ENCODE results near the gene CDK6.
"Not testable (repeated sequence)": the region's sequence is repeated elsewhere in the genome, so short reads cannot be mapped to it uniquely, and the experiment has no call there.

The CDK6 gene

GRCh38 chr7:92876836-92877235 lies 40.5 kb upstream of the CDK6 start:
- H3K4me3 ChIP-seq (ENCODE audit: low read depth, low read length) = no peak overlapping the region
- no peak for TF ChIP-seq CTCF (IDR thresholded peaks at IDR 0.05; ENCODE audit: low read depth, low read length, missing control alignments)
- no peak for DNase-seq (ENCODE audit: low read depth)

- TF ChIP-seq CTCF (IDR thresholded peaks at IDR 0.05; ENCODE audit: low read depth, low read length, missing control alignments) = no peak
- DNase-seq (ENCODE audit: low read depth) = no peak
- no peak overlapping the region for H3K4me3 ChIP-seq (ENCODE audit: low read depth, low read length)
Observed at GRCh38 chr7:92875719-92876118, 39.3 kb upstream of the CDK6 start.

- no peak overlapping the region for H3K4me3 ChIP-seq (ENCODE audit: low read depth, low read length)
- no peak for DNase-seq (ENCODE audit: low read depth)
- TF ChIP-seq CTCF (IDR thresholded peaks at IDR 0.05; ENCODE audit: low read depth, low read length, missing control alignments) = no peak
Observed at GRCh38 chr7:92875173-92875572, 38.8 kb upstream of the CDK6 start.

- no peak for DNase-seq (ENCODE audit: low read depth)
- no peak for TF ChIP-seq CTCF (IDR thresholded peaks at IDR 0.05; ENCODE audit: low read depth, low read length, missing control alignments)
- no peak overlapping the region for H3K4me3 ChIP-seq (ENCODE audit: low read depth, low read length)
Observed at GRCh38 chr7:92874567-92874966, 38.2 kb upstream of the CDK6 start.

GRCh38 chr7:92873776-92874175 lies 37.4 kb upstream of the CDK6 start:
- no peak for DNase-seq (ENCODE audit: low read depth)
- no peak overlapping the region for H3K4me3 ChIP-seq (ENCODE audit: low read depth, low read length)
- no peak for TF ChIP-seq CTCF (IDR thresholded peaks at IDR 0.05; ENCODE audit: low read depth, low read length, missing control alignments)

- no peak for TF ChIP-seq CTCF (IDR thresholded peaks at IDR 0.05; ENCODE audit: low read depth, low read length, missing control alignments)
- DNase-seq (ENCODE audit: low read depth) = no peak
Observed at GRCh38 chr7:92872701-92873100, 36.3 kb upstream of the CDK6 start.

GRCh38 chr7:92868683-92869293 lies 32.4 kb upstream of the CDK6 start:
- DNase-seq (ENCODE audit: low read depth) = no peak
- H3K4me3 ChIP-seq (ENCODE audit: low read depth, low read length) = no peak overlapping the region
- no peak for TF ChIP-seq CTCF (IDR thresholded peaks at IDR 0.05; ENCODE audit: low read depth, low read length, missing control alignments)

More at GRCh38 chr7:92872701-92873100, 36.3 kb upstream of the CDK6 start:
- H3K4me3 ChIP-seq (ENCODE audit: low read depth, low read length) = no peak overlapping the region

- not testable (repeated sequence) for H3K4me3 ChIP-seq (ENCODE audit: low read depth, low read length); DNase-seq (ENCODE audit: low read depth)
Observed at GRCh38 chr7:92864169-92864568, 27.8 kb upstream of the CDK6 start.
